Measurements from ENCODE around the gene ENPP6.

The ENPP6 gene

DNA sequence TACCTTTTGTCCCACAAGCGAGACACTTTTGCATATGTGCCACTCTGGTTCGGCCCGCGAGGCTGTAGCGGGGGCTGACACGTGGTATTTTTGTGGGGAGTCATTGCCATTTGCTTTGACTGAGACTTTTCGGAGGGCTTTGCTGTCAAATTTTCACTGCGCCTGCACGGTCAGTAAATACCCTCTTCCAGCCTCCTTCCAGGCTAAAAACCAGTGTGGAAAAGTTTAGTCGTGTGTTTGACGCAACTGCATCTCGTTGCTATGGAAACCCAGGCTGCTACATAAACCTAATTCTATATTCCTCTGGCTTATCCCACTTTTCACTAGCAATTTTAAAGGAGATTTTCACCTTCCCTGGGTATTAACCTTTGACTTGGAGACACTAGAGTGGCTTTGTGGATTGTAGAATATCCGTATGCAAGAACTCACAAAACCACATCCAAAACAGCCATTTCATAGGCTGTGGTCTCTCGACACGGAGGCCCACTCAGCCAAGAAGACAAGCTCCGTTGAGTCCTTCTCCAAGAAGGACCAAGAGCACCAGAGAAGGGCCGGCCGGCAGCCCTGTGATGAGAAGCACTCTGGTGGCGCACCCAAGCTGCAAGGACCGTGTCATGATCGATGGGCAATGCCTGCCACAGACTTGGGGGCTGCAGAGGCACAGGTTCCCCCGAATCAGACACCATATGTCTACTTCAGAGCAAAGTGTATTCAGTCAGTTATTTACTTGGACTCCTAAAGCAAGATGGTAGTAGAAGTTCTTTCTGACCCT is 38.4 kb upstream of the ENPP6 start:
- no peaks in the 10 kb centered on the region for H3K9me2 ChIP-seq (replicated peaks; ENCODE audit: low read depth, low read length)
- no peak for TF ChIP-seq EZH2phosphoT487 (IDR thresholded peaks at IDR 0.05; ENCODE audit: borderline replicate concordance)
- TF ChIP-seq, protein P1, sequence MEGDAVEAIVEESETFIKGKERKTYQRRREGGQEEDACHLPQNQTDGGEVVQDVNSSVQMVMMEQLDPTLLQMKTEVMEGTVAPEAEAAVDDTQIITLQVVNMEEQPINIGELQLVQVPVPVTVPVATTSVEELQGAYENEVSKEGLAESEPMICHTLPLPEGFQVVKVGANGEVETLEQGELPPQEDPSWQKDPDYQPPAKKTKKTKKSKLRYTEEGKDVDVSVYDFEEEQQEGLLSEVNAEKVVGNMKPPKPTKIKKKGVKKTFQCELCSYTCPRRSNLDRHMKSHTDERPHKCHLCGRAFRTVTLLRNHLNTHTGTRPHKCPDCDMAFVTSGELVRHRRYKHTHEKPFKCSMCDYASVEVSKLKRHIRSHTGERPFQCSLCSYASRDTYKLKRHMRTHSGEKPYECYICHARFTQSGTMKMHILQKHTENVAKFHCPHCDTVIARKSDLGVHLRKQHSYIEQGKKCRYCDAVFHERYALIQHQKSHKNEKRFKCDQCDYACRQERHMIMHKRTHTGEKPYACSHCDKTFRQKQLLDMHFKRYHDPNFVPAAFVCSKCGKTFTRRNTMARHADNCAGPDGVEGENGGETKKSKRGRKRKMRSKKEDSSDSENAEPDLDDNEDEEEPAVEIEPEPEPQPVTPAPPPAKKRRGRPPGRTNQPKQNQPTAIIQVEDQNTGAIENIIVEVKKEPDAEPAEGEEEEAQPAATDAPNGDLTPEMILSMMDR (conservative IDR thresholded peaks at IDR 0.05; ENCODE audit: low read length): no peak
- H3K4me1 ChIP-seq (ENCODE audit: insufficient read depth, low read length, poor library complexity, severe bottlenecking): no peaks in the 10 kb centered on the region
- H3K4me3 ChIP-seq (ENCODE audit: low read length, poor library complexity, severe bottlenecking): no peak overlapping the region
- no peaks in the 10 kb centered on the region for H4K20me1 ChIP-seq (ENCODE audit: insufficient read depth, low read length, poor library complexity, severe bottlenecking)
- no peaks in the 10 kb centered on the region for H3K36me3 ChIP-seq (ENCODE audit: insufficient read depth, low read length)
- no peak overlapping the region for H3K9ac ChIP-seq (ENCODE audit: low read depth, low read length, poor library complexity, severe bottlenecking)
- H3K9me3 ChIP-seq (ENCODE audit: insufficient read depth, low read depth, low read length): no peaks in the 10 kb centered on the region
- no peaks in the 10 kb centered on the region for H3F3A ChIP-seq (ENCODE audit: low read depth)
- H2AFZ ChIP-seq (ENCODE audit: low read length): no peak overlapping the region
- H3K27me3 ChIP-seq (ENCODE audit: insufficient read depth, low read length, poor library complexity, severe bottlenecking): no peaks in the 10 kb centered on the region
- no peaks in the 10 kb centered on the region for H3K79me2 ChIP-seq (ENCODE audit: insufficient read depth, low read length)
- H3K4me2 ChIP-seq (ENCODE audit: low read depth, low read length, poor library complexity, severe bottlenecking): no peak overlapping the region

DNA sequence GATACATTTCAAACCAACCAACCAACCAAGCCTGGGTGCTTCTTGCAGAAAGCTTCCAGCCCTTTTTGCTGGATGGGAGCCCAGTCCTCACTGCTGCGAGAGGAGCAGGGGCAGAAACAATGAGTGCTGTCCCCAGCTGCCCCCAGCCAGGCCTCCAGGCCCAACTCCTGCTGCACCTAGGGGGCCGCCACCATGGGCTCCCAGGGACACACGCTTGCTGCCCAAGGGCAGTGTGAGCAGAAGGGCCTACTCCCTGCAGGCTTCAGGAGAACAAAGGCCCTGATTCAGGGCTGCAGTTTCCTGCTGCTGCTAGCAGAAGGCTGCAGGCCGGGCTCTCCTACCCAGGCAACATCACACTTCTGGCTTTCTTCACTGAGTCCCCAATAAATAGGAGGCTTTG is 37.7 kb upstream of the ENPP6 start:
- H4K20me1 ChIP-seq (ENCODE audit: insufficient read depth, low read length, poor library complexity, severe bottlenecking): no peaks in the 10 kb centered on the region
- no peaks in the 10 kb centered on the region for H3K79me2 ChIP-seq (ENCODE audit: insufficient read depth, low read length)
- no peaks in the 10 kb centered on the region for H3F3A ChIP-seq (ENCODE audit: low read depth)
- TF ChIP-seq EZH2phosphoT487 (IDR thresholded peaks at IDR 0.05; ENCODE audit: borderline replicate concordance): no peak
- TF ChIP-seq, protein P1 (conservative IDR thresholded peaks at IDR 0.05; ENCODE audit: low read length): no peak
- H3K4me2 ChIP-seq (ENCODE audit: low read depth, low read length, poor library complexity, severe bottlenecking): no peak overlapping the region
- no peaks in the 10 kb centered on the region for H3K9me3 ChIP-seq (ENCODE audit: insufficient read depth, low read depth, low read length)
- H2AFZ ChIP-seq (ENCODE audit: low read length): no peak overlapping the region
- H3K9ac ChIP-seq (ENCODE audit: low read depth, low read length, poor library complexity, severe bottlenecking): no peak overlapping the region
- no peaks in the 10 kb centered on the region for H3K4me1 ChIP-seq (ENCODE audit: insufficient read depth, low read length, poor library complexity, severe bottlenecking)
- no peaks in the 10 kb centered on the region for H3K27me3 ChIP-seq (ENCODE audit: insufficient read depth, low read length, poor library complexity, severe bottlenecking)
- no peak overlapping the region for H3K4me3 ChIP-seq (ENCODE audit: low read length, poor library complexity, severe bottlenecking)
- no peaks in the 10 kb centered on the region for H3K9me2 ChIP-seq (replicated peaks; ENCODE audit: low read depth, low read length)
- no peaks in the 10 kb centered on the region for H3K36me3 ChIP-seq (ENCODE audit: insufficient read depth, low read length)

DNA sequence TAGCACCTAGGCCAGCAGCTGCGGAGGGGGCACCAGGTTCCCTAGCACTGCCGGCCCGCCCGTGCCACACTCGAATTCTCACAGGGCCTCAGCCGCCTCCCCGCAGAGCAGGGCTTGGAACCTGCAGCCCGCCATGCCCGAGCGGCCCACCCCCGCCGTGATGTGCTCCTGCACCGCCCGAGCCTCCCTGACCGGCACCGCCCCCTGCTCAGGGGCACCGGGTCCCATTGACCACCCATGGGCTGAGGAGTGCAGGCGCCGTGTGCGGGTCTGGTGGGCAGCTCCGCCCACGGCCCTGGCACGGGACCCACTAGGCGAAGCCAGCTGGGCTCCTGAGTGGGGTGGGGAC is 35.4 kb upstream of the ENPP6 start:
- Histone ChIP-seq H3K4me3 (ENCODE audit: low read length, poor library complexity, severe bottlenecking) (no peak overlapping the region), H3F3A (ENCODE audit: low read depth) (no peaks in the 10 kb centered on the region), H4K20me1 (ENCODE audit: insufficient read depth, low read length, poor library complexity, severe bottlenecking) (no peaks in the 10 kb centered on the region), H3K4me2 (ENCODE audit: low read depth, low read length, poor library complexity, severe bottlenecking) (no peak overlapping the region), H2AFZ (ENCODE audit: low read length) (no peak overlapping the region), H3K4me1 (ENCODE audit: insufficient read depth, low read length, poor library complexity, severe bottlenecking) (no peaks in the 10 kb centered on the region), H3K9me3 (ENCODE audit: insufficient read depth, low read depth, low read length) (no peaks in the 10 kb centered on the region), H3K36me3 (ENCODE audit: insufficient read depth, low read length) (no peaks in the 10 kb centered on the region), H3K9me2 (replicated peaks; ENCODE audit: low read depth, low read length) (no peaks in the 10 kb centered on the region), H3K27me3 (ENCODE audit: insufficient read depth, low read length, poor library complexity, severe bottlenecking) (no peaks in the 10 kb centered on the region), H3K9ac (ENCODE audit: low read depth, low read length, poor library complexity, severe bottlenecking) (no peak overlapping the region), H3K79me2 (ENCODE audit: insufficient read depth, low read length) (no peaks in the 10 kb centered on the region)
- no peak for TF ChIP-seq EZH2phosphoT487 (IDR thresholded peaks at IDR 0.05; ENCODE audit: borderline replicate concordance)
- TF ChIP-seq, protein P1 (conservative IDR thresholded peaks at IDR 0.05; ENCODE audit: low read length): no peak
